Colonic mucosa (tissue), 4 donors: ENCODE results near the gene TCFL5. TPM values are rescaled to one million over a fixed set of nuclear protein-coding genes. Genes with fewer than 3 reads are reported as not detected.

Experiments
- DNase-seq: peaks from one replicate; pipeline ENCODE4 v3.0.0-alpha.2; 2020
- H3K27ac ChIP-seq: fragments of 200-600 bp; one replicate; pipeline ENCODE4 v1.8.0; 2021
- H3K27me3 ChIP-seq: fragments of 200-600 bp; one replicate; pipeline ENCODE4 v1.8.0; 2021
- H3K36me3 ChIP-seq: fragments of 200-600 bp; one replicate; pipeline ENCODE4 v1.8.0; 2021
- H3K4me1 ChIP-seq: fragments of 200-600 bp; one replicate; pipeline ENCODE4 v1.8.0; 2021; ENCODE audit warnings: mild to moderate bottlenecking
- H3K4me3 ChIP-seq: fragments of 200-600 bp; one replicate; pipeline ENCODE4 v1.8.0; 2021
- H3K9ac ChIP-seq, 2 donors: one replicate each; pipeline ENCODE4 v1.7.0; 2013; ENCODE audit warnings: control low read depth in 2 of 2, low read depth in 2 of 2, low read length in 2 of 2
- H3K9me3 ChIP-seq: fragments of 200-600 bp; one replicate; pipeline ENCODE4 v1.8.0; 2021
- intact Hi-C: fragments of 100-400 bp; cut with DNase I; formaldehyde crosslinking; loops from one replicate; pipeline ENCODE4 v1.14.1; 2022
- total RNA-seq, 2 donors: library from RNA; stranded (reverse); fragmentation: NEBNext Ultra II Directional in 1 of 2; extraction: Animal tissue kit (Norgen Biotek cat#: 25700) in 1 of 2; gene quantifications; one replicate each; pipeline ENCODE4 v1.2.1, GENCODE V29; 2021
- TF ChIP-seq, protein P1 (sequence below): fragments of 200-600 bp; IDR thresholded peaks from one replicate; pipeline ENCODE4 v1.8.0; 2022; ENCODE audit warnings: antibody characterized with exemption, mild to moderate bottlenecking
- donor health status: healthy.
- donor health status: DM: no; HTN: no; CAD: no.
- donor health status: DM: no; HTN: no; CAD: no.

Gene TCFL5
- total RNA-seq, 2 donors from 2014 or later, result 6.2 to 7.3 TPM

DNA sequence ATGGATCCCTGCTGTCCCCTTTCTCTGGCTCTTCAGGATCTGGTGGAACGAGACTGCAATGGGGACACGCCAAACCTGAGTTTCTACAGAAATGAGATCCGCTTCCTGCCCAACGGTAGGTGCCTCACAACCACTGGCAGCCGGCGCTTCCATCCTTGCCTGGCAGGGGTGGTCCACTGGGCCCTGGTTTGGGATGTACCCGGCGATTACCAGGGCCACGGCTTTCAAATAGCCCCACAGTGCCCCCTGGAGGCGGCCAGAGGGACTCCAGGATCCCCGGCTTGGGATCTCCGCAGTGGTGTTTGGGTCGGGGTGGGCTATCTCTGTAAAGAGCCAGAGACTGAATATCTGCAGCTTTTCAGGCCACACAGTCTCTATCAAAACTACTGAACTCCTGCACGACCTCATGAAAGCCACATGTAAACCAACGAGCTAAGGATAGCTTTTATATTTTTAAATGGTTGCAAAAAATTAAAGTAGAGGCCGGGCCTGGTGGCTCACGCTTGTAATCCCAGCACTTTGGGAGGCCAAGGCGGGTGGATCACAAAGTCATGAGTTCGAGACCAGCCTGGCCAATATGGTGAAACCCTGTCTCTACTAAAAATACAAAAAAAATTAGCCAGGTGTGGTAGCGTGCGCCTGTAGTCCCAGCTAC lies 53.3 kb downstream of the TCFL5 start:
- Histone ChIP-seq H3K4me3 (no peak overlapping the region), H3K4me1 (peaks cover 14% of the 10 kb centered on the region), H3K9ac (no peak overlapping the region), H3K27ac (no peak overlapping the region), H3K36me3 (peaks cover 36% of the 10 kb centered on the region), H3K9me3 (no peaks in the 10 kb centered on the region), H3K27me3 (no peaks in the 10 kb centered on the region)
- TF ChIP-seq, protein P1, sequence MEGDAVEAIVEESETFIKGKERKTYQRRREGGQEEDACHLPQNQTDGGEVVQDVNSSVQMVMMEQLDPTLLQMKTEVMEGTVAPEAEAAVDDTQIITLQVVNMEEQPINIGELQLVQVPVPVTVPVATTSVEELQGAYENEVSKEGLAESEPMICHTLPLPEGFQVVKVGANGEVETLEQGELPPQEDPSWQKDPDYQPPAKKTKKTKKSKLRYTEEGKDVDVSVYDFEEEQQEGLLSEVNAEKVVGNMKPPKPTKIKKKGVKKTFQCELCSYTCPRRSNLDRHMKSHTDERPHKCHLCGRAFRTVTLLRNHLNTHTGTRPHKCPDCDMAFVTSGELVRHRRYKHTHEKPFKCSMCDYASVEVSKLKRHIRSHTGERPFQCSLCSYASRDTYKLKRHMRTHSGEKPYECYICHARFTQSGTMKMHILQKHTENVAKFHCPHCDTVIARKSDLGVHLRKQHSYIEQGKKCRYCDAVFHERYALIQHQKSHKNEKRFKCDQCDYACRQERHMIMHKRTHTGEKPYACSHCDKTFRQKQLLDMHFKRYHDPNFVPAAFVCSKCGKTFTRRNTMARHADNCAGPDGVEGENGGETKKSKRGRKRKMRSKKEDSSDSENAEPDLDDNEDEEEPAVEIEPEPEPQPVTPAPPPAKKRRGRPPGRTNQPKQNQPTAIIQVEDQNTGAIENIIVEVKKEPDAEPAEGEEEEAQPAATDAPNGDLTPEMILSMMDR, result peak; percentile 92
- peak; percentile 72 for DNase-seq
- intact Hi-C loops, result loop anchor here (5.0 kb wide), 1 partner anchor 141 kb away; no protein-coding TSS in a partner anchor

DNA sequence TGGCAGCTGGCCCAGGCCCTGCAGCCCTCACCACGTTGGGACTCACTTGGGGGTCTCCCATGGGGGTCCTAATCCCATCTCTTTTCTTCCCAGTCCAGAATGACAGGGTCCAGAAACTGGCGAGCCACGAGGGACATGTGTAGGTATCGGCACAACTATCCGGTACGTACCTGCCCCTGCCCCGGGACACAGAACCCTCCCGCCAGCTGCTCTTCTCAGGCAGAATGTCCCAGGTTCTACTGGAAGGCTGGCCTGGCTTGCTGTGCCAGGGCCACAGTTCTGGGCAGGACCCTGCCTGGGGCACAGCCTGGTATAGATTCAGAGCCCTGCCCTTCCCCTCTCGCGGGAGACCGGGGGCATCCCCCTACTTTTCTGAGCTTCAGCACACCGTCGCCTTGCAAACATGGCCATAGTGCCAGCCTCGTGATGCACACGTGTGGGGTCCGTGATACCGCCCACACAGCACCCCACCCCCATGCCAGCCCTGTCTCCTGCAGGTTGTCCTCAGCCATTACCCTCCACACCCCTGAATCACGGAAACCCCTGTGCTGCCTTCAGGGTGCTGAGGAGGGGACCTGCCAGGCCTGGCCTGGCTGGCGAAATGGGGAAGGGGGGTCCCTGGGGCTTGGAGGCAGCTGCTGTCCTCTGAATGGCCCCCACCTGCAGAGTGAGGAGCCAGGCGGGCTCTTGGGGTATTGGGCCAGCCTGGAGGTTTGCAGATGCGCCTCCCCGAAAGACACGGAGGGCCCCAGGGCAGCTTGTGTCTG lies 54.0 kb downstream of the TCFL5 start:
- Histone ChIP-seq H3K9me3 (no peaks in the 10 kb centered on the region), H3K4me1 (peaks cover 14% of the 10 kb centered on the region), H3K36me3 (peaks cover 36% of the 10 kb centered on the region), H3K27me3 (no peaks in the 10 kb centered on the region), H3K27ac (no peak overlapping the region), H3K9ac (no peak overlapping the region), H3K4me3 (no peak overlapping the region)
- TF ChIP-seq, protein P1, result no peak
- no peak for DNase-seq
- intact Hi-C loops, result loop anchor here (5.0 kb wide), 1 partner anchor 140 kb away; no protein-coding TSS in a partner anchor

DNA sequence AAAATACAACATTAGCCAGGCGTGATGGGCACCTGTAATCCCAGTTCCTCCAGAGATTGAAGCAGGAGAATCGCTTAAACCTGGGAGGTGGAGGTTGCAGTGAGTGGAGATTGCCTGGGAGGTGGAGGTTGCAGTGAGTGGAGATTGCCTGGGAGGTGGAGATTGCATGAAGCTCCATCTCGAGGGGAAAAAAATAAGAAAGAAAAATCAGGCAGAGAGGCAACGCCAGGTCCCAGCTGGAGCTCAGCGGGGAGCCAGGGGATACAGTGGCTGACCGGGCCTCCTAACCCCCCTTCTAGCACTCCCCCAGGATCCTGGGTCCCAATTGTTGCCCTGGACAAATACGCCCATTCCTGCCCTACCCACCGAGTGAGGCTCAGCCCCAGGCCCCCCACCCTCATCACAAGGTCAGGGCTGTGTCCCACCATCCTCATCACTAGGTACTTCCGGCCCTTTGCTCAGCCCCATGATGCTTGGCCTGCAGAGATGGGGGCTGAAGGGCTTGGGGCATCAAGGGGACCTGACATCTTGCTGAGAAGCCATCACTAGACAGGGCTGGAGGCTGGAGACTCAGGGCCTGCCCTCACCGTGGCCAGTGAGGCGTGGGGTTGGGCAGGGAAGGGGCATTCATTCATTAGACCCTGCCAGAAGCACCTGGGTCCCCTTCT lies 55.1 kb downstream of the TCFL5 start:
- no peak for DNase-seq
- intact Hi-C loops, result loop anchor here (5.0 kb wide), 1 partner anchor 139 kb away; no protein-coding TSS in a partner anchor
- Histone ChIP-seq H3K27me3 (no peaks in the 10 kb centered on the region), H3K9me3 (no peaks in the 10 kb centered on the region), H3K4me3 (peak overlapping the region; percentile 99), H3K4me1 (peaks cover 14% of the 10 kb centered on the region), H3K36me3 (peaks cover 26% of the 10 kb centered on the region), H3K9ac (peak overlapping the region in 1 of 2 donors; percentile 24), H3K27ac (peak overlapping the region; percentile 85)
- TF ChIP-seq, protein P1, result no peak

DNA sequence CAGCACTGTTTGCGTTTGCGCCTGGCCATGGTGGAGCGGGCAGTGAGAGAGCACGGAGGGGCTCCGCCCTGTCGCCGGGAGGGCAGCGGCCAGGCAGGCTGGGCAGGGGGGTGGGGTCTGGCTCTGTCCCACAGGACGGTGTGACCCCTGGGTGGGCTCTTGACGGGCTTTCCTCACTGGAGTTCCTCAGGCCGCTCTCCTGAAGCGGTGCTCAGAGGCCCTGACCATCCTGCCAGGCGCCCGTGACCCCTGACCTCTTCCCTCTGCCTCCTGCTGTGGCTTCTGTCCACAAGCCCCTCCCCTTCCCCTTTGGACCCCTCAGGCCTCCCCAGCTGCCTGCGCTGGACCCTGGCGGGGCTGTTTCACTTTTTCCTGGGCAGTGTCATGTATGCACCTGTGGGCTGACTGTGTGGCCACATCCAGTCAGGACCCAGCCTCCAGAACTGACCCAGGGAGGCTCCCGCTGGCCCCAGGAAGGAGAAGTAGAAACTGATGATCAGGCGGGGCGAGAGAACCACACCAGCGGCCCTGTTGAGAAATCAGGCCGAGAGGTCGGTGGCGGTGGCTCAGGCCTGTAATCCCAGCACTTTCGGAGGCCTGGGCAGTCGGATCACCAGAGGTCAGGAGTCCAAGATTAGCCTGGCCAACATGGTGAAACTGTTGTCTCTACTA lies 55.8 kb downstream of the TCFL5 start:
- H3K27ac ChIP-seq, result peak overlapping the region; percentile 85

More for the DNA sequence above, 55.8 kb downstream of the TCFL5 start:
- peaks cover 19% of the 10 kb centered on the region for H3K36me3 ChIP-seq
- H3K9me3 ChIP-seq, result no peaks in the 10 kb centered on the region
- H3K9ac ChIP-seq, result peak overlapping the region; percentile 73 to 94
- TF ChIP-seq, protein P1, result no peak
- H3K4me3 ChIP-seq, result peak overlapping the region; percentile 99
- H3K4me1 ChIP-seq, result peaks cover 14% of the 10 kb centered on the region
- intact Hi-C loops, result loop anchor here (5.0 kb wide), 1 partner anchor 139 kb away; no protein-coding TSS in a partner anchor
- no peaks in the 10 kb centered on the region for H3K27me3 ChIP-seq
- no peak for DNase-seq
